ENCODE data around the gene AEBP1. TPM values are rescaled to one million over a fixed set of nuclear protein-coding genes. Genes with fewer than 3 reads are reported as not detected.

AEBP1 gene
- total and polyA plus RNA-seq, 2 experiments from 2014 or later = 15.1 to 42.0 TPM

DNA sequence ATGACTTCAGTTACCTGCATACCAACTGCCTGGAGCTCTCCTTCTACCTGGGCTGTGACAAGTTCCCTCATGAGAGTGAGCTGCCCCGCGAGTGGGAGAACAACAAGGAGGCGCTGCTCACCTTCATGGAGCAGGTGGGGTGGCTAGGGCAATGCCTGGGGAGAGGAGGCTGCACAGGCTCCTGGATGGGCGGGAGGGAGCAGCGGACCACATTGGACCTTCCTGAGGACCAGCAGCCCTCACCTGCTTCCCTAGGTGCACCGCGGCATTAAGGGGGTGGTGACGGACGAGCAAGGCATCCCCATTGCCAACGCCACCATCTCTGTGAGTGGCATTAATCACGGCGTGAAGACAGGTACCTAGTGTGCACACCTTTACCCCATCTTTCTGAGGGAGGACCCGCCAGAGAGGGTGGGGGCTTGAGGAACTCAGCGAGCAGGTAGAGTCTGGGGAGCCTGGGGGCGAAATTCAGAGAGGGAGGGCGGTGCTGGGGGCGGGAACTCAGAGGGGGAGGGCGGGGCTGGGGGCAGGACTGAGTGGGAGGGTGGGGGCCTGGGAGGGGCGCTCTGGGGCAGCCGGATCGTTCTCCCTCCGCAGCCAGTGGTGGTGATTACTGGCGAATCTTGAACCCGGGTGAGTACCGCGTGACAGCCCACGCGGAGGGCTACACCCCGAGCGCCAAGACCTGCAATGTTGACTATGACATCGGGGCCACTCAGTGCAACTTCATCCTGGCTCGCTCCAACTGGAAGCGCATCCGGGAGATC, 9.0 kb downstream of the AEBP1 start (continued):
- TF ChIP-seq, protein P1, sequence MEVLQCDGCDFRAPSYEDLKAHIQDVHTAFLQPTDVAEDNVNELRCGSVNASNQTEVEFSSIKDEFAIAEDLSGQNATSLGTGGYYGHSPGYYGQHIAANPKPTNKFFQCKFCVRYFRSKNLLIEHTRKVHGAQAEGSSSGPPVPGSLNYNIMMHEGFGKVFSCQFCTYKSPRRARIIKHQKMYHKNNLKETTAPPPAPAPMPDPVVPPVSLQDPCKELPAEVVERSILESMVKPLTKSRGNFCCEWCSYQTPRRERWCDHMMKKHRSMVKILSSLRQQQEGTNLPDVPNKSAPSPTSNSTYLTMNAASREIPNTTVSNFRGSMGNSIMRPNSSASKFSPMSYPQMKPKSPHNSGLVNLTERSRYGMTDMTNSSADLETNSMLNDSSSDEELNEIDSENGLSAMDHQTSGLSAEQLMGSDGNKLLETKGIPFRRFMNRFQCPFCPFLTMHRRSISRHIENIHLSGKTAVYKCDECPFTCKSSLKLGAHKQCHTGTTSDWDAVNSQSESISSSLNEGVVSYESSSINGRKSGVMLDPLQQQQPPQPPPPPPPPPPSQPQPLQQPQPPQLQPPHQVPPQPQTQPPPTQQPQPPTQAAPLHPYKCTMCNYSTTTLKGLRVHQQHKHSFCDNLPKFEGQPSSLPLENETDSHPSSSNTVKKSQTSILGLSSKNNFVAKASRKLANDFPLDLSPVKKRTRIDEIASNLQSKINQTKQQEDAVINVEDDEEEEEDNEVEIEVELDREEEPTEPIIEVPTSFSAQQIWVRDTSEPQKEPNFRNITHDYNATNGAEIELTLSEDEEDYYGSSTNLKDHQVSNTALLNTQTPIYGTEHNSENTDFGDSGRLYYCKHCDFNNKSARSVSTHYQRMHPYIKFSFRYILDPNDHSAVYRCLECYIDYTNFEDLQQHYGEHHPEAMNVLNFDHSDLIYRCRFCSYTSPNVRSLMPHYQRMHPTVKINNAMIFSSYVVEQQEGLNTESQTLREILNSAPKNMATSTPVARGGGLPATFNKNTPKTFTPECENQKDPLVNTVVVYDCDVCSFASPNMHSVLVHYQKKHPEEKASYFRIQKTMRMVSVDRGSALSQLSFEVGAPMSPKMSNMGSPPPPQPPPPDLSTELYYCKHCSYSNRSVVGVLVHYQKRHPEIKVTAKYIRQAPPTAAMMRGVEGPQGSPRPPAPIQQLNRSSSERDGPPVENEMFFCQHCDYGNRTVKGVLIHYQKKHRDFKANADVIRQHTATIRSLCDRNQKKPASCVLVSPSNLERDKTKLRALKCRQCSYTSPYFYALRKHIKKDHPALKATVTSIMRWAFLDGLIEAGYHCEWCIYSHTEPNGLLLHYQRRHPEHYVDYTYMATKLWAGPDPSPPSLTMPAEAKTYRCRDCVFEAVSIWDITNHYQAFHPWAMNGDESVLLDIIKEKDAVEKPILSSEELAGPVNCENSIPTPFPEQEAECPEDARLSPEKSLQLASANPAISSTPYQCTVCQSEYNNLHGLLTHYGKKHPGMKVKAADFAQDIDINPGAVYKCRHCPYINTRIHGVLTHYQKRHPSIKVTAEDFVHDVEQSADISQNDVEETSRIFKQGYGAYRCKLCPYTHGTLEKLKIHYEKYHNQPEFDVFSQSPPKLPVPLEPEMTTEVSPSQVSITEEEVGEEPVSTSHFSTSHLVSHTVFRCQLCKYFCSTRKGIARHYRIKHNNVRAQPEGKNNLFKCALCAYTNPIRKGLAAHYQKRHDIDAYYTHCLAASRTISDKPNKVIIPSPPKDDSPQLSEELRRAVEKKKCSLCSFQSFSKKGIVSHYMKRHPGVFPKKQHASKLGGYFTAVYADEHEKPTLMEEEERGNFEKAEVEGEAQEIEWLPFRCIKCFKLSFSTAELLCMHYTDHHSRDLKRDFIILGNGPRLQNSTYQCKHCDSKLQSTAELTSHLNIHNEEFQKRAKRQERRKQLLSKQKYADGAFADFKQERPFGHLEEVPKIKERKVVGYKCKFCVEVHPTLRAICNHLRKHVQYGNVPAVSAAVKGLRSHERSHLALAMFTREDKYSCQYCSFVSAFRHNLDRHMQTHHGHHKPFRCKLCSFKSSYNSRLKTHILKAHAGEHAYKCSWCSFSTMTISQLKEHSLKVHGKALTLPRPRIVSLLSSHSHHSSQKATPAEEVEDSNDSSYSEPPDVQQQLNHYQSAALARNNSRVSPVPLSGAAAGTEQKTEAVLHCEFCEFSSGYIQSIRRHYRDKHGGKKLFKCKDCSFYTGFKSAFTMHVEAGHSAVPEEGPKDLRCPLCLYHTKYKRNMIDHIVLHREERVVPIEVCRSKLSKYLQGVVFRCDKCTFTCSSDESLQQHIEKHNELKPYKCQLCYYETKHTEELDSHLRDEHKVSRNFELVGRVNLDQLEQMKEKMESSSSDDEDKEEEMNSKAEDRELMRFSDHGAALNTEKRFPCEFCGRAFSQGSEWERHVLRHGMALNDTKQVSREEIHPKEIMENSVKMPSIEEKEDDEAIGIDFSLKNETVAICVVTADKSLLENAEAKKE (CRISPR knock-in tag; IDR thresholded peaks at IDR 0.05) = no peak
- no peak for TF ChIP-seq ZNF114 (CRISPR knock-in tag; IDR thresholded peaks at IDR 0.05)
- TF ChIP-seq POLR2AphosphoS5 (IDR thresholded peaks at IDR 0.05; ENCODE audit: low read depth) = peak; percentile 41

DNA sequence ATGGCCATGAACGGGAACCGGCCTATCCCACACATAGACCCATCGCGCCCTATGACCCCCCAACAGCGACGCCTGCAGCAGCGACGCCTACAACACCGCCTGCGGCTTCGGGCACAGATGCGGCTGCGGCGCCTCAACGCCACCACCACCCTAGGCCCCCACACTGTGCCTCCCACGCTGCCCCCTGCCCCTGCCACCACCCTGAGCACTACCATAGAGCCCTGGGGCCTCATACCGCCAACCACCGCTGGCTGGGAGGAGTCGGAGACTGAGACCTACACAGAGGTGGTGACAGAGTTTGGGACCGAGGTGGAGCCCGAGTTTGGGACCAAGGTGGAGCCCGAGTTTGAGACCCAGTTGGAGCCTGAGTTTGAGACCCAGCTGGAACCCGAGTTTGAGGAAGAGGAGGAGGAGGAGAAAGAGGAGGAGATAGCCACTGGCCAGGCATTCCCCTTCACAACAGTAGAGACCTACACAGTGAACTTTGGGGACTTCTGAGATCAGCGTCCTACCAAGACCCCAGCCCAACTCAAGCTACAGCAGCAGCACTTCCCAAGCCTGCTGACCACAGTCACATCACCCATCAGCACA, 9.7 kb downstream of the AEBP1 start:
- Histone ChIP-seq H3K4me1 (ENCODE audit: insufficient read depth) (no peaks in the 10 kb centered on the region), H3F3A (replicated peaks; ENCODE audit: low read depth) (0 out of 2 replicates have a peak, but pooled peaks cover 2% of the 10 kb centered on the region), H3K36me3 (ENCODE audit: insufficient read depth) (no peaks in the 10 kb centered on the region), H2AFZ (no peak overlapping the region), H3K27me3 (ENCODE audit: insufficient read depth) (no peaks in the 10 kb centered on the region), H4K20me1 (replicated peaks; ENCODE audit: insufficient read depth) (no peaks in the 10 kb centered on the region; the same call in 1 of the 2 replicates), H3K4me3 (no peak overlapping the region), H3K27ac (ENCODE audit: low read depth) (no peak overlapping the region), H3K9me2 (ENCODE audit: insufficient read depth) (no peaks in the 10 kb centered on the region), H3K79me2 (replicated peaks; ENCODE audit: insufficient read depth) (no peaks in the 10 kb centered on the region), H3K4me2 (no peak overlapping the region)
- H3K36me3 Mint-ChIP-seq (ENCODE audit: low read depth) = peaks cover 50% of the 10 kb centered on the region
- DNase-seq (ENCODE audit: low spot score) = no peak
- peak; percentile 14 for ATAC-seq
- H3K9me3 Mint-ChIP-seq = no peaks in the 10 kb centered on the region; the same call in 2 of the 3 replicates
- peaks cover 6% of the 10 kb centered on the region; the same call in 2 of the 3 replicates for H3K4me1 Mint-ChIP-seq
- no peak overlapping the region for H3K27ac Mint-ChIP-seq
- peaks cover 15% of the 10 kb centered on the region for H3K27me3 Mint-ChIP-seq (ENCODE audit: insufficient read depth, low read depth, poor library complexity)
- H3K4me3 Mint-ChIP-seq = peak overlapping the region; percentile 75; the same call in 2 of the 3 replicates
- TF ChIP-seq, protein P2, sequence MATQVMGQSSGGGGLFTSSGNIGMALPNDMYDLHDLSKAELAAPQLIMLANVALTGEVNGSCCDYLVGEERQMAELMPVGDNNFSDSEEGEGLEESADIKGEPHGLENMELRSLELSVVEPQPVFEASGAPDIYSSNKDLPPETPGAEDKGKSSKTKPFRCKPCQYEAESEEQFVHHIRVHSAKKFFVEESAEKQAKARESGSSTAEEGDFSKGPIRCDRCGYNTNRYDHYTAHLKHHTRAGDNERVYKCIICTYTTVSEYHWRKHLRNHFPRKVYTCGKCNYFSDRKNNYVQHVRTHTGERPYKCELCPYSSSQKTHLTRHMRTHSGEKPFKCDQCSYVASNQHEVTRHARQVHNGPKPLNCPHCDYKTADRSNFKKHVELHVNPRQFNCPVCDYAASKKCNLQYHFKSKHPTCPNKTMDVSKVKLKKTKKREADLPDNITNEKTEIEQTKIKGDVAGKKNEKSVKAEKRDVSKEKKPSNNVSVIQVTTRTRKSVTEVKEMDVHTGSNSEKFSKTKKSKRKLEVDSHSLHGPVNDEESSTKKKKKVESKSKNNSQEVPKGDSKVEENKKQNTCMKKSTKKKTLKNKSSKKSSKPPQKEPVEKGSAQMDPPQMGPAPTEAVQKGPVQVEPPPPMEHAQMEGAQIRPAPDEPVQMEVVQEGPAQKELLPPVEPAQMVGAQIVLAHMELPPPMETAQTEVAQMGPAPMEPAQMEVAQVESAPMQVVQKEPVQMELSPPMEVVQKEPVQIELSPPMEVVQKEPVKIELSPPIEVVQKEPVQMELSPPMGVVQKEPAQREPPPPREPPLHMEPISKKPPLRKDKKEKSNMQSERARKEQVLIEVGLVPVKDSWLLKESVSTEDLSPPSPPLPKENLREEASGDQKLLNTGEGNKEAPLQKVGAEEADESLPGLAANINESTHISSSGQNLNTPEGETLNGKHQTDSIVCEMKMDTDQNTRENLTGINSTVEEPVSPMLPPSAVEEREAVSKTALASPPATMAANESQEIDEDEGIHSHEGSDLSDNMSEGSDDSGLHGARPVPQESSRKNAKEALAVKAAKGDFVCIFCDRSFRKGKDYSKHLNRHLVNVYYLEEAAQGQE (IDR thresholded peaks at IDR 0.05; ENCODE audit: unreplicated experiment) = no peak
- TF ChIP-seq ZNF114 (CRISPR knock-in tag; IDR thresholded peaks at IDR 0.05) (no peak), EZH2 (IDR thresholded peaks at IDR 0.05; ENCODE audit: low read depth, unreplicated experiment) (no peak), CREB1 (CRISPR knock-in tag; IDR thresholded peaks at IDR 0.05; ENCODE audit: low read depth) (no peak)
- TF ChIP-seq, protein P3, sequence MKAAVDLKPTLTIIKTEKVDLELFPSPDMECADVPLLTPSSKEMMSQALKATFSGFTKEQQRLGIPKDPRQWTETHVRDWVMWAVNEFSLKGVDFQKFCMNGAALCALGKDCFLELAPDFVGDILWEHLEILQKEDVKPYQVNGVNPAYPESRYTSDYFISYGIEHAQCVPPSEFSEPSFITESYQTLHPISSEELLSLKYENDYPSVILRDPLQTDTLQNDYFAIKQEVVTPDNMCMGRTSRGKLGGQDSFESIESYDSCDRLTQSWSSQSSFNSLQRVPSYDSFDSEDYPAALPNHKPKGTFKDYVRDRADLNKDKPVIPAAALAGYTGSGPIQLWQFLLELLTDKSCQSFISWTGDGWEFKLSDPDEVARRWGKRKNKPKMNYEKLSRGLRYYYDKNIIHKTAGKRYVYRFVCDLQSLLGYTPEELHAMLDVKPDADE (IDR thresholded peaks at IDR 0.05) = no peak
